ENCODE measurements around the gene BPIFA3. TPM values are rescaled to one million over a fixed set of nuclear protein-coding genes. Genes with fewer than 3 reads are reported as not detected.
A peak's percentile ranks its signal among the peaks of the same experiment; 100 is the strongest.

Gene BPIFA3
- total RNA-seq, 1 experiment from 2014 or later, result not detected

- Histone ChIP-seq H3K27me3 (ENCODE audit: insufficient read depth, low read depth) (no peaks in the 10 kb centered on the region), H2AFZ (no peak overlapping the region), H3K79me2 (ENCODE audit: low read depth) (no peaks in the 10 kb centered on the region), H3K4me2 (0 out of 2 replicates have a peak overlapping the region, but pooled peaks have one; percentile 26), H3K9me2 (ENCODE audit: insufficient read depth) (no peaks in the 10 kb centered on the region), H3K4me1 (replicated peaks; ENCODE audit: insufficient read depth) (peaks cover 18% of the 10 kb centered on the region), H3K36me3 (ENCODE audit: low read depth) (no peaks in the 10 kb centered on the region), H3K4me3 (no peak overlapping the region), H3F3A (ENCODE audit: insufficient read depth, low read depth) (0 out of 2 replicates have a peak, but pooled peaks cover 3% of the 10 kb centered on the region), H3K9me3 (ENCODE audit: insufficient read depth, low read depth) (no peaks in the 10 kb centered on the region), H4K20me1 (ENCODE audit: insufficient read depth) (no peaks in the 10 kb centered on the region), H3K27ac (no peak overlapping the region)
- BruUV-seq (replicated peaks), result no TSS peak
- ChIA-PET CTCF (interaction anchor here (0.7 kb wide), 1 partner anchor 10 kb away, joined by 3 read pairs; no protein-coding TSS in a partner anchor), POLR2A (ENCODE audit: unreplicated experiment) (no interaction called here)
- no peak for DNase-seq
- TF ChIP-seq, protein P1, sequence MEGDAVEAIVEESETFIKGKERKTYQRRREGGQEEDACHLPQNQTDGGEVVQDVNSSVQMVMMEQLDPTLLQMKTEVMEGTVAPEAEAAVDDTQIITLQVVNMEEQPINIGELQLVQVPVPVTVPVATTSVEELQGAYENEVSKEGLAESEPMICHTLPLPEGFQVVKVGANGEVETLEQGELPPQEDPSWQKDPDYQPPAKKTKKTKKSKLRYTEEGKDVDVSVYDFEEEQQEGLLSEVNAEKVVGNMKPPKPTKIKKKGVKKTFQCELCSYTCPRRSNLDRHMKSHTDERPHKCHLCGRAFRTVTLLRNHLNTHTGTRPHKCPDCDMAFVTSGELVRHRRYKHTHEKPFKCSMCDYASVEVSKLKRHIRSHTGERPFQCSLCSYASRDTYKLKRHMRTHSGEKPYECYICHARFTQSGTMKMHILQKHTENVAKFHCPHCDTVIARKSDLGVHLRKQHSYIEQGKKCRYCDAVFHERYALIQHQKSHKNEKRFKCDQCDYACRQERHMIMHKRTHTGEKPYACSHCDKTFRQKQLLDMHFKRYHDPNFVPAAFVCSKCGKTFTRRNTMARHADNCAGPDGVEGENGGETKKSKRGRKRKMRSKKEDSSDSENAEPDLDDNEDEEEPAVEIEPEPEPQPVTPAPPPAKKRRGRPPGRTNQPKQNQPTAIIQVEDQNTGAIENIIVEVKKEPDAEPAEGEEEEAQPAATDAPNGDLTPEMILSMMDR (conservative IDR thresholded peaks at IDR 0.05), result no peak
- no peak for TF ChIP-seq EZH2 (IDR thresholded peaks at IDR 0.05; ENCODE audit: low read depth)
- intact Hi-C loops (cut with micrococcal nuclease; ENCODE audit: unreplicated experiment), result no loop called here
Measured at GRCh38 chr20:33177866-33178265, 39.3 kb upstream of the BPIFA3 start.

DNA sequence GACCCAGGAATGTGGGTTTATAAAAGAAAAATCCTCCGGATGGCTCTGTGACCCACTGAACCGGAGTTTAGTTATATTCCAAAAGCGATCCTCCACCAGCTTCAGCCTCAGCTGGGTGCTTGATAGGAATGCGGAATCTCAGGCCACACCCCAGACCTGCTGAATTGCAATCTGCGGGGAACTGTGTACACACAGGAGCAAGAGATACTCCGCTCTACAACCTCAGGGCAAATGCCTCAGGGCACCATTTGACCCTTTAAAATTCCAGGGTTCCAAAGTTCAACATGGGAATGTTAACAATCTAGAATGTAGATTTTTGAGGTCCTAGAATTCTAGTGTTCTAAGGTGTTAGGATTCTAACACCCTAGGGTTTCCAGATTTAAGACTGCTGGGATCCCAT, 38.4 kb upstream of the BPIFA3 start:
- Histone ChIP-seq H3K9me3 (ENCODE audit: insufficient read depth, low read depth) (no peaks in the 10 kb centered on the region), H3K4me2 (peak overlapping the region; percentile 33), H3K4me3 (no peak overlapping the region), H3K36me3 (ENCODE audit: low read depth) (no peaks in the 10 kb centered on the region), H3K79me2 (ENCODE audit: low read depth) (no peaks in the 10 kb centered on the region), H2AFZ (no peak overlapping the region), H3F3A (ENCODE audit: insufficient read depth, low read depth) (0 out of 2 replicates have a peak, but pooled peaks cover 3% of the 10 kb centered on the region), H4K20me1 (ENCODE audit: insufficient read depth) (no peaks in the 10 kb centered on the region), H3K4me1 (replicated peaks; ENCODE audit: insufficient read depth) (peaks cover 18% of the 10 kb centered on the region), H3K9me2 (ENCODE audit: insufficient read depth) (no peaks in the 10 kb centered on the region), H3K27me3 (ENCODE audit: insufficient read depth, low read depth) (no peaks in the 10 kb centered on the region; the same call in 1 of the 2 replicates), H3K27ac (no peak overlapping the region)
- peak; percentile 77 to 90 for DNase-seq
- POLR2A ChIA-PET (ENCODE audit: unreplicated experiment), result no interaction called here
- CTCF ChIA-PET, result interaction anchor here (0.5 kb wide), 1 partner anchor 473 kb away, joined by 3 read pairs; no protein-coding TSS in a partner anchor
- intact Hi-C loops (cut with micrococcal nuclease; ENCODE audit: unreplicated experiment), result no loop called here
- no TSS peak for BruUV-seq (replicated peaks)
- TF ChIP-seq EZH2 (IDR thresholded peaks at IDR 0.05; ENCODE audit: low read depth), result no peak
- TF ChIP-seq, protein P1 (conservative IDR thresholded peaks at IDR 0.05), result no peak

- Histone ChIP-seq H4K20me1 (ENCODE audit: insufficient read depth) (no peaks in the 10 kb centered on the region), H3K36me3 (ENCODE audit: low read depth) (no peaks in the 10 kb centered on the region), H3K4me1 (replicated peaks; ENCODE audit: insufficient read depth) (peaks cover 18% of the 10 kb centered on the region), H3K27ac (no peak overlapping the region), H3K4me3 (no peak overlapping the region), H2AFZ (no peak overlapping the region), H3K9me3 (ENCODE audit: insufficient read depth, low read depth) (no peaks in the 10 kb centered on the region), H3K27me3 (ENCODE audit: insufficient read depth, low read depth) (peaks cover 3% of the 10 kb centered on the region; the same call in 1 of the 2 replicates), H3K79me2 (ENCODE audit: low read depth) (no peaks in the 10 kb centered on the region), H3K9me2 (ENCODE audit: insufficient read depth) (no peaks in the 10 kb centered on the region), H3K4me2 (no peak overlapping the region), H3F3A (ENCODE audit: insufficient read depth, low read depth) (0 out of 2 replicates have a peak, but pooled peaks cover 3% of the 10 kb centered on the region)
- POLR2A ChIA-PET (ENCODE audit: unreplicated experiment), result no interaction called here
- intact Hi-C loops (cut with micrococcal nuclease; ENCODE audit: unreplicated experiment), result no loop called here
- TF ChIP-seq EZH2 (IDR thresholded peaks at IDR 0.05; ENCODE audit: low read depth), result no peak
- TF ChIP-seq, protein P1 (conservative IDR thresholded peaks at IDR 0.05), result no peak
- DNase-seq, result no peak
- no TSS peak for BruUV-seq (replicated peaks)
- CTCF ChIA-PET, result no interaction called here
Measured at GRCh38 chr20:33180169-33180568, 37.0 kb upstream of the BPIFA3 start.
